Body of pancreas (tissue), 4 donors: ENCODE data around the gene PRR23B.

Experiments
- CTCF ChIP-seq, 7 experiments: fragments of 450-650 bp in 4 of 7; fragments of 200-600 bp in 3 of 7; sonication (generic) in 3 of 7; IDR thresholded peaks; one replicate each; pipeline ENCODE4 v1.5.1; 2016 to 2019; ENCODE audit warnings: antibody characterized with exemption in 7 of 7
- POLR2A ChIP-seq, 3 donors: fragments of 450-650 bp; IDR thresholded peaks; one replicate each; pipeline ENCODE4 v1.6.1; 2016; ENCODE audit warnings: antibody characterized with exemption in 3 of 3, mild to moderate bottlenecking in 2 of 3

GRCh38 chr3:139016430-139017048 is 4.2 kb downstream of the PRR23B start:
- no peak for TF ChIP-seq CTCF (IDR thresholded peaks at IDR 0.05)
- TF ChIP-seq POLR2A (IDR thresholded peaks at IDR 0.05), result no peak
